NCI-H1092 (cell line): ENCODE results near the gene ZNFX1.
"Not testable (repeated sequence)": the region's sequence is repeated elsewhere in the genome, so short reads cannot be mapped to it uniquely, and the experiment has no call there.

Experiments used
- DNase-seq: peaks from one replicate; lab custom pipeline; 2025; lab: John Stamatoyannopoulos, UW

ZNFX1 gene

DNA sequence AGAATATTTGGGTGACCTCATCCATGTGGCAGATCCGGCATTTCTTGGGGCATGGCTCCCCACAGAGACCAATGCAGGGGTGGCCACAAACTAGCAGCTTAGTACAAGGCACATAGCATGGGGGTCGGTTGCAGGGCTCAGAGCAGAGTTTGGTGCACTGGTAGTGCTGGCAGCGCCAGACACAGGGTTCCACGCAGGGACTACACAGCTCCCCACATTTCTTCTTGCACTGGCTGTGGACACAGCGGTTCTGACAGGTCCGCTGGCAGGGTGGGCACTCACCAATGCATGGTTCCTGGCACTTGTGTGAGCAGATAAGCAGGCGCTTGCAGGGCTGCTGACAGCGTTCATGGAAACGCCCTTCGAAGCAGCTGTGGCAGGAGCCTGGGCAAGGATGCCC, 29.6 kb downstream of the ZNFX1 start:
- no peak for DNase-seq

DNA sequence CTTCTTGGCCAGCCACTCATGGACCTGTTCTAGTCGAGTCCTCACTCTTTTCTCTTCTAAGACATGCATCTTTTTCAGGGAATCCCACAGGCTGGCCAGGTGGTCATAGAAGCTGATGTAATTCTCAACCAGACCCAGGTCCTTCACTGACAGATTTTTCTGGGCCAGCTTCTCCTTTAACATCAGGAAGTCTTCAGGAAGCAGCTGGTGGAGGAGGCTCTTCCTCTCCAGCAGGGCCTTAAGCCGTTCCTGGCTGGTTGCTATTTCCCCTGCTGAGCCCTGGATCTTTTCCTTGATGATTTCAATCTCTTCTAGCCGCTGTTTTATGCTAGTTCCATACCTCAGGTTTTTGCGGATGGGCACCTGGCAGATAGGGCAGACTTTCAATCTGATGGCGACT, 30.1 kb downstream of the ZNFX1 start:
- DNase-seq, result no peak

DNA sequence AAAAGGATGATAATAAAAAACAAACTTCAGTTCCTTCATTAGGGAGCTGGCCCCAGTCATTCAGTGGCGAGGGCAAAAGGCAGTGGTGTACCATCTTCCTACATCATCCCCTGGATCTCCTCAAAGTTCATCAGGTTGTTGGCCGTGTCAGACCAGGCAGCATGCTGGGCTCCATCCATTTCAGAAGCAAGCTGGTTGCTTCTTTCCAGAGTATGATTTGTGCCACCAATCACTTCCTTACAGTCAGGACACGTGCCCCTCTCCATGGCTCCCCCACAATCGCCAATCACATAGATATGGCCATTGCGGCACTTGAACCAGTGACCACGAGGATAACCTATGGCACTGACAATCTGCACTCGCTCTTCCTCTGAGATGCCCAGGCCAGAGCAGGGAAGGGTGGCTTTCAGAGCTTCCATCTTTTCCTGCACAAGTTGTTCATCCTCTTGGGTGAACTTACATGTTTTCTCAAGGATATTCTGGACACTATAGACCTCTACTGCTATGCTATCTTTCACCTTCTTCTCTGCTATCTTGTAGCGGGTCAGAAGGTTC, 30.6 kb downstream of the ZNFX1 start:
- no peak for DNase-seq

DNA sequence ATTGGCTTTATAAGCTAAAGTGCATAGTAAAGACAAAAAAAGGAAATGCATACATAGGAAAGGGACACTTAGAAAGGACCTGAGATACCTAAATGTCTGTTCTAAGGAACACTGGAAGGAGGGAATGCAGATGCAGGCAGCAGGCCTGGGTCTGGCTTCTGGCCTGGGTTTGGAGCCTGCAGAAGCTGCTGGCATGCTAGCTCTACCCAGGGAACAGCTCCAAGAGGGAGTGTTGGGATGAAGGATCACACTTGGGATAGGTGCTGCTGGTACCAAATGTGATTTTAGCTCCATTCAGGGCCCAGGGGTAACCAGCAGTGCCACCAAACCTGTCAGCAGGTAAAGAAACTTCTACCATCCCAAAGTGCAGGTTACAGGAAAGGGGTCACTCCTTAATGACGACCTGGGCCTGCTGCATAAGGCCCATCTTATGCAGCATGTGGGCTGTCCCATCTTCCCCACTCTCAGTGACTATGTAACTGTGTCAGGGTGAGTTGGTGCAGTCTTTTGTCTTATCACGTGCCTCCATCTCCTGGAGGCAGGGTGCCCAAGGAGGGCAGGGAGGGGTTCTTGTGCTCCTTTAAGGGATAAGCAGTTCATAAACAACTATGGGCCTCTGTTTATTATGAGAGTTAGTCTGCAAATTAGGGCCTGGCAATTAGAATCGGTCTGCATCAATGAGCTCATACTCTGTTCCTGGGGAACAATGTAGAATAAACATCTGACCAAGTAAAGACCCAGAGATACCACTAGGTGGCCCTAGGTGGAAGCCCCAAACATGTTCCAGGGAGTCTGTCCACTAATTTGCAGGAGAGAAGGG, 31.7 kb downstream of the ZNFX1 start:
- DNase-seq, result no peak

DNA sequence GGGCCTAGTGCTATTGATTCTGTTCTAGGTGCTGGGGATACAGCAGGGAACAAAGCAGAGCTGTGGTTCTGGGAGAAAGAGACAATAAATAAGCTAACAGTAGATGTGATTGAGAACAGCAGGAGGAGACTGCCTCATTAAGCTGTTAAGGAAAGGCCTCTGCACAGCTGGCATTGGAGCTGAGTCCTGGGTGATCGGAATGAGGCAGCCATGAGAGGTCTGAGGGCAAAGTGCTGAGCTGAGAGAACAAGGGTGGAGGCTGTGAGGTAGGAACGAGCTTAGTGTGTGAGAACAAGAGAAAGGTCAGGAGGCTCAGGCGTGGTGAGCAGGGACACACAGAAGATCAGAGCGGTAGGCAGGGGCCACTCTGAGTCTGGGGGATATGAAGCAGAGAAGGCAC, 40.3 kb downstream of the ZNFX1 start:
- DNase-seq, result no peak

DNA sequence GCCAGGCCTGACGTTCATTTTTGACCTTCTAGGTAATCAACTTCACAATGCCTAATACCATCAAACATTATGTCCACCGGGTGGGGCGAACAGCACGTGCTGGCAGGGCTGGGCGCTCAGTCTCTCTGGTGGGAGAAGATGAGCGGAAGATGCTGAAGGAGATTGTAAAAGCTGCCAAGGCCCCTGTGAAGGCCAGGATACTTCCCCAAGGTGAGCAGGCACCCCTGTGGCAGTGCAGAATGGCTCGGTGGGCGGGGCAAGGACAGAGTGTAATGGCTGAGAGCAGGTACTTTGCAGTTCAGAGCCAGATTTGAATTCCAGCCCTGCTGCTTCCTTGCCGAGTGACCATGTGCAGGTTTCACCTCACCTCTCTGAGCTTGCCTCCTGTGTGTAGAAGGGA, 41.6 kb downstream of the ZNFX1 start:
- no peak for DNase-seq

DNA sequence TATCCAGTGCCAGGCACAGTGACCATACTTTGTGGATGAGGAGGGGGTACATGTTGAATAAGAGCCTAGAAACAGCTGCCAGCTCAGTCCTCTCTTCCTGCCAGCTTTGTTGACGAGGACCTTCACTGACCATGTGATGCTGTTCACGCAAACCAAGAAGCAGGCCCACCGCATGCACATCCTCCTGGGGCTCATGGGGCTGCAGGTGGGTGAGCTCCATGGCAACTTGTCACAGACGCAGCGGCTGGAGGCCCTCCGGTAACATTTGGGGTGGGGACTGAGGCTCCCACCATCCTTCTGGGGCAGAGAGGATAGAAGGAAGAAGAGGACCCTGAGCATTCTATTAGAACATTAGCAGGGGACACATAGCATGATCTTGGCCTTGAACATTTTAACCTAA, 43.0 kb downstream of the ZNFX1 start:
- DNase-seq, result no peak

DNA sequence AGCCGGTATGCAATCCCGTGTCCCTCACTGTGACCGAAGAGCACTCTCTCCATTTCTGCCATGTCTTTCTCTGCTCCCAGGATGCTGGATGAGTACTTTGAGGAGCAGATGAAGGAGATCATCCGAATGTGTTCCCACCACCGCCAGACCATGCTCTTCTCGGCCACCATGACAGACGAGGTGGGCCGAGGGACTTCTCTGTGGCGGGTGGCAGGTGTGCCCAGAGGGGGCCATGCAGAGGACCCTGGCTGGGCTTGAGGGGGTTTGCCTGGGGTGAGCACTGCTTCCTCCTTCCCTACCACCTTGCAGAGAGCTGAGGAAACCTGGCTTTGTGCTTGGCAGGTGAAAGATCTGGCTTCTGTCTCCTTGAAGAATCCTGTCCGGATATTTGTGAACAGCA, 44.6 kb downstream of the ZNFX1 start:
- no peak for DNase-seq

DNA sequence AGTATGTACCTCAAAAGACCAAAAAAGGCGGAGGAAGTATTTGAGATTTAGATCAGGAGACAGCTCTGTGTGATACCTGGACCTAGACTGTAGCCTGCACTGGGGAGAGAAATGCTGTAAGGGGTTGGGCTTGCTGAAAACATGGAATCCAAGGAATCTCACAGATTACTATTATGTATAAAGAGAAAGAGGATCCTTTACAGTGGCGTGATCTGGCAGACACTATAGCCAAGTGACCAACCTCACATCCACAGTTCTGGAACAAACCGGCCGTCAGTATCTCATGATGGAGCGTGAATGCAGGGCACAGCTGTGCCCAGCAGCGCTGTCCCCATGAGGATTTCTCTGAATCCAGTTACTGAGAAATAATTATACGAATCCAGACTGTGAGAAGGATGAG, 46.4 kb downstream of the ZNFX1 start:
- DNase-seq, result no peak

DNA sequence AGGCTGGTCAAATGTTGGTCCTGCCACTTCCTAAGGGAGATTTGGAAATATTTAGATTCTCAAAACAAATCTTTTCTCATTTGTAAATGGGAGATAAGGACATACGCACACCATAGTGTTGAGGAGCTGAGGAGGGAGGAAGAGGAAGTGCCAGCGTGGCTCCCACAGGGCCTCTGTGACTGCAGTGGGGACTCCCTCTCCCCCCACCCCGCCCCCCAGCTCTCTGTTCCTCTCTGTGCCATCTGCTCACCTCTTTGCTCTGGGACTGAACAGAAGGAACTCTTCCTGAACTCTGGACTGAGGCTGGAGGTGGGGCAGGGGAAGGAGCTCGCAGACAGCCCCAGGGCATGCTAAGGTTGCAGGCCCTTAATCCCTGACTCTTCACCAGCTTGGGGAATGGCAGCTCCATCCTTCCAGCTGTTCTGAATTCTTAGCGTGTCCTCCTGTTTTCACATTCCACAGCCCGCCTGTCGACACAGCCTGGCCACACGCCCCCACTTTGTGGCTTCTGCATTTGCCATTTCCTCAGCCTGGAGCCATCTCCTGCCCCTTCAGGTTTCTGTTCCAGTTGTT, 47.2 kb downstream of the ZNFX1 start:
- no peak for DNase-seq

DNA sequence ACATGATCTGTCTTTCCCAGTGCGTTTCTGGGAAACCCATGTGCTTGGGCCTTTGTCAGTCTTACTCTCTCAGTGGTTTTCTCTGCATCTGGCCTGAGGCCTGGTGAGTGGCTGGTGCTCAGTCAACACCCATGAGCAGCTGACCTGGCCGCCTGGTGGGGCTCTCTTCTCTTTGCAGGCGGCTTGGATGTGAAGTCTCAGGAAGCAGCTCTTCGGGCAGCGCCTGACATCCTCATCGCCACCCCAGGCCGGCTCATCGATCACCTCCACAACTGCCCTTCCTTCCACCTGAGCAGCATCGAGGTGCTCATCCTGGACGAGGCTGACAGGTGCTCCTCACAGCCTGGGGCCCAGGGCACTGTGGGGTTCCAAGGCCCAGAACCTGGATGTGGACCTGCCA, 47.8 kb downstream of the ZNFX1 start:
- DNase-seq, result no peak

DNA sequence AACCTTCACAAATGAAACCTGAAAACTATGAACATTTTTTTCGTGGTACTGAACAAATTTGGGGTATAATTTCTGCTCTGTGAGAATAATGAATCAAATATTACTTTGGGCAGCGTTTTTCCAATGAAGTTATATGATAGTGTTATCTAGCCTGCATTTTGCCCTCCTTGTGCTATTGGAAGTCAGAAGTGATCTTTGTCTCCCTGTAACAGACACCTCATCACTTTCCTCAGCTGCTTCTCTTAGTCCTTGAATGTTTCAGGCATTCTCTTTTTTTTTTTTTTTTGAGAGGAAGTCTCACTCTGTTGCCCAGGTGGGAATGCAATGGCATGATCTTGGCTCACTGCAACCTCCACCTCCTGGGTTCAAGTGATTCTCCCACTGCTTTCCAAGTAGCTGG, 48.5 kb downstream of the ZNFX1 start:
- no peak for DNase-seq

DNA sequence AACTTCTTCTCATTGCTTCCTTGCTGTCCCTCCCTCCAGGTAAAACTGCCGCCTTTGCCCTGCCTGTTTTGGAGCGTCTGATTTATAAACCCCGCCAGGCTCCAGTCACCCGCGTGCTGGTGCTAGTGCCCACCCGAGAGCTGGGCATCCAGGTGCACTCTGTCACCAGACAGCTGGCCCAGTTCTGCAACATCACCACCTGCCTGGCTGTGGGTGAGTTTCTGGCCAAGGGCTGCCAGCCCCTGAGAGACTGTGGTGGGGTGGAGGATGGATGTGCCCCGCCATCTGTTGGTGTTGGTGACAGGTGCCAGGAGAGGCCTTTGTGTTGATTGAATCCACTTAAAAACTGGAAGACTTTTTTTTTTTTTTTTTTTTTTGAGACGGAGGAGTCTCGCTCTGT, 49.2 kb downstream of the ZNFX1 start:
- DNase-seq, result peak; percentile 25

DNA sequence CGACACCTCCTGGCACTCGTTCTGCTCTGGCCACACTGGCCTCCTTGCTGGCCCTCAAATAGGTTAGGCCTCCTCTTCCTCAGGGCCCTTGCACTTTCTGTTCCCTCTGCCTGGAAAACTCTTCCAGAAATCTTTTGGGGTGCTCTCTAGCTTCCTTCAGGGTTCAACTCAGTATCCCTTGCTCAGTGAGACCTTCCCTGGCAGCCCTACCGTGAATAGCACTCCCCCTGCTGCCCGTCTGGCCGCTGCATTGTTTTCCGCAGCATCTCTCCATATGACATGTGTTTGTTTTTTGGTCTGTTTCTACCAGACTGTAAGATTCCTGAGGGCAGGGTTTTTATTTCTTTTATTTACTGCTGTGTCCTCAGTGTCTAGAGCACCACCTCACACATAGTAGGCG, 52.0 kb downstream of the ZNFX1 start:
- DNase-seq, result no peak

DNA sequence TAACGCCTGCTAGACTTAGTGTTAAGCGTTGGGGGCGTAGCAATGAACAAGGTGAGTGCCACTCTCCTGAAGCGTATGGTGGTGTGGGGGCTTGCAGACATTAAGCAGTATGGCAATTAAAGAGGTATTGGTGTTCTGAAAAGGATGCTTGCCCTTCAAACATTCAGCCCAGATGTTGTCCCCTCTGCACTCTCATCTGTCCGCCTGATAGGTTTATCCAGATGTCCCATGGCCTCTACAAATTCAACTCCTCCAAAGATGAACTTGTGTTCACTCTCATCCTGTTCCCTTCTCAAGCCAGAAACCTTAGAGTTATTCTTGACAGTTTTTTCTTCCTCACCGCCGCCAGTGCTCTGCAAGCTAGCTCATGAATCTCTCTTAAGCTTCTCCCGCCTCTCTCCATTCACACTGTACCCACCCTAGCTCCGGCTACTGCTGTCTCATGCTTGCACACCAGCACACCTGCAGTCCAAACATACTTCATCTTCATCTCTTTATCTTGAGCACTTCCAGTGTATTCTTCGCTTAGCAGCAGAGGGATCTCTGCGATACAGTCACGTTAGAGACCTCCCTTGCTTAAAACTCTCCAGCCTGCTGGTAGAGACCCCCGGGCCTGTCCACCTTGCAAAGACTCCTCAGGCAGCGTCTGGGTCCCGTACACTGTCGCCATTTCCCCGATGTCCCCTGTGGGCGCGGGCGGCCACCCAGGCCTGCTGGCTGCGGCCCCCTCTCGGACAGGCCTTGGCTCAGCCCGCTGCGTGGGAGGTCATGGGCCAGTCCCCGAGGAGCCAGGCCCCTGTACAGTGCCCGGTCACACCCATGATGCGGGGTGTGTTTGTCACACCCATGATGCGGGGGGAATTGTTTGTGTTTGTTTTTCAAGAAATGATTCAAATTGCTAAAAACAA, 57.7 kb downstream of the ZNFX1 start:
- no peak for DNase-seq

DNA sequence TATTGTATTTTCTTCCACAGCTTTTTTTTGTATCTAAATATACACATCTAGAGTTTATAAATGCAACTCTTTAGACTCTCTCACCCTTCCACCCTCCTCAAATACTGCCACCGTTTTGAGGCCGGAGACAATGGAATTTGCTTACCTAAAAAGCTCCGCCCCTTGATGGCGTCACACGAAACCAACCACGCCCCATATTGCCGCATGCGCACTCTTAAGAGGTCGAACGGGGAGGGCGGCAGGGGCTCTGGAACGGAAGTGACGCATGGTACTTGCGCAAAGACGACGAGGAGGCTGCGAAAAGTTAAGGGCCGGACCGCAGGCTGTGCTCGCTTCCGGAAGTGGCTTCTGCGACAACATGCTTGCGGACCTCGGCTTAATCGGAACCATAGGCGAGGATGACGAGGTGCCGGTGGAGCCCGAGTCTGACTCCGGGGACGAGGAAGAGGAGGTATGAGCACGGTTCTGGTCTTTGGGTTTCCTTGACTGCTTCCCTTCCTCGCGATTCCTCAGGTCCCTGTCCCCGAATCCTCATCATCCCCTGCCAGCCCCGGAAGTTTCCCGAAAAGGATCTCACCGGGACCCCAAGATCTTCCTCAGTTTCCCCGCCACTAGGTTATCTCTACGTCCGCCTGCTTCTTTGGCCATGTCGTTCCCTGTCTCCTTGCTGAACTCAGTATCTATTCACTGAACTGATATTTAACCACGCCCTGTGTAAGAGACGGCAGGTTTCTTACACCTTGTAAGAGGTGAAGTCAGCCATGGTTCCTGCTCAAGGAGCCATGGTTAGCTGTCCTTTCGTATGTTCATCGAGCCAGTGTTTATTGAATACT, 58.5 kb downstream of the ZNFX1 start, which contains the start of gene DDX27:
Gene DDX27, plus strand, starts transcription at position 326 of the 833 bp plus-strand sequence. Its CDS starts 33 bp downstream, at position 359.
- DNase-seq, result peak; percentile 99

DNA sequence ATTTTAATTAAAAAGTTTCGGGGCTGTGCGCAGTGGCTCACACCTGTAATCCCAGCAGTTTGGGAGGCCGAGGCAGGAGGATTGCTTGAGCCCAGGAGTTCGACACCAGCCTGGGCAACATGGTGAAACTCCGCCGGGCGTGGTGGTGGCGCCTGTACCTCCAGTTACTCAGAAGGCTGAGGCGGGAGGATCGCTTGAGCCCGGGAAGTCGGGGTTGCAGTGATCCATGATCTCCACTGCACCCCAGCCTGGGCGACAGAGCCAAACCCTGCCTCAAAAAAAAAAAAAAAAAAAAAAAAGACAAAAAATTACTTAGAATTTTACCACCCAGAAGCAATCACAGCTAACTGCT, 59.1 kb downstream of the ZNFX1 start:
- not testable (repeated sequence) for DNase-seq

DNA sequence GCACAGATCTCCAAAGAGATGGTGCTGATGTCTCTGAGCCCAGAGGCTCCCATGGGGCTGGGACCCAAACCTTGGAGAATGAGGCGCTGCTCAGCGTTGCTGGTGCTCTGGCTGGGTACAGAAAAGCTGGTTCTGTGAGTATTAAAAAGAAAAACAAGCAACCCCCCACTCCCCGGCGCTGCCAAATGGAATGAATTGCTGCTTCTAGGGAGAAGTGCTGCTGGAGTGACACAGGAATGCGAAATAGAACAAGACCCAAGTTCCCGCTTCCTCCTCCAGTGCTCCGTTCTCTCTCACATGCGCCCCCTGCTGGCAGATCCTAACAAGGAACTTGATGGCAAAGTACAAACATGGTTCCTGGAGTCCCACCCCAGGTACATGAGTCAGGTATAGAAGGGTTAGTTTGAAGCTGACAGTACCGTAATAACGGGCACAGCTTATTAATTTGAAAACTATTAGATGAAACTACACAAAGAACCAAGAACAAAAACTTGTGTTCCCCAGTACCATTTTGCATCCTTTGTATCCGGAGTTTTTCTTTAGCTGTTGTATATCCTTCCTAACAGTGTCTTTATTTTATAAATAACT, 60.8 kb downstream of the ZNFX1 start:
- peak; percentile 83 for DNase-seq

DNA sequence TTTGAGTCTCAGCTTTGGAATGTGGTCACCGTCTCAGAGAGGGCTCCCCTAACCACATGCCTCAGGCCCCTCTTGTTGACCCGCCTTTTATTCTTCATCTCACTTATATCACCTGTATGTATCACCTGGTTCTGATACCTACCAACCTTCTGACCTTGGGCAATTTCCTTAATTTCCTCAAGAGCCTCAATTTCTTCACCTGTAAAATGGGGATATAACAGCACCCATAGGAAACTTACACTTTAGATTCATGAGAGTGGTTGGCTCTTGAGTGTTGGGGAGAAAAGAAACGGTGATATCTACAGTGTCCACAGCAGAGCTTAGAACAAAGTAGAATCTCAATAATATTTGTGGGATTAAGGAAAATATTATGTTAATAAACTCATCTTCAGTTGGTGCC, 62.6 kb downstream of the ZNFX1 start:
- DNase-seq, result no peak

DNA sequence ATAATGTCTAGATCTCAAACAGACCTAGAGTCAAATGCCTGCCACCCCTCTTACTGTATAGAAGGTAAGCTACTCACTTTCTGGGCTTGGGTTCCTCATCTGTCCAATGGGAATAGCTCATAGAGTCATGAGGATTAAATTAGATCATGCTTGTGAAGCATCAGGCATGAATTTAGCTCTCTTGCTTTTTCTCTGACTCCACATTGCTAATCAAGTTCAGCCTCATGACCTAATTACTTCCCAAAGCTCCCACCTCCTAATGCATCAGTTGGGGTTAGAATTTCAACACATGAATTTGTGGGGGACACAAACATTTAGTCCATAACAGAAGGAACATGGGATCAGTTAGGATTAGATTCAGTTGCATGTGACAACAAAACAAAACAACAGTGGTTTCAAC, 63.3 kb downstream of the ZNFX1 start:
- DNase-seq, result no peak

DNA sequence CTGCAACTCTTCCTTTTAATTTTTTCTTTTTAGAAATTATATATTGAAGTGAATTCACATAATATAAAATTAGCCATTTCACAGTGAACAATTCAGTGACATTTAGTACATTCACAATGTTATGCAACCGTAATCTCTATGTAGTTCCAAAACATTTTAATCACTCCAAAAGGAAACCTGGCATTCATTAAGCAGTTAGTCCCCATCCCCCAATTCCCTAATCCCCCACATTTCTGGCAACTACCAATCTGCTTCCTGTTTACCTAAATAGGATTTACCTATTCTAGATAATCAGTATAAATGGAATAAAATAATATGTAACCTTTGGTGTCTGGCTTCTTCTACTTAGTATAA, 67.1 kb downstream of the ZNFX1 start:
- no peak for DNase-seq
